Stimulated activated CD8-positive, alpha-beta memory T cell treated with anti-CD3 and anti-CD28 coated beads, Interleukin-2, amount 100 ng/mL, for 1 hour (primary cell): ENCODE results near the gene FAM241A.
"Not testable (repeated sequence)": the region's sequence is repeated elsewhere in the genome, so short reads cannot be mapped to it uniquely, and the experiment has no call there.

Experiments
- DNase-seq, 2 donors: peaks; one replicate each; pipeline ENCODE4 v3.0.0-alpha.2; 2020; ENCODE audit warnings: low read depth in 2 of 2

The FAM241A gene

GRCh38 chr4:112138538-112138937 lies 6.7 kb upstream of the FAM241A start:
- no peak for DNase-seq

- no peak for DNase-seq
Observed at GRCh38 chr4:112140536-112140935, 4.7 kb upstream of the FAM241A start.

- DNase-seq: no peak
Observed at GRCh38 chr4:112141366-112142138, 3.7 kb upstream of the FAM241A start.

- no peak for DNase-seq
Observed at GRCh38 chr4:112142182-112142581, 3.1 kb upstream of the FAM241A start.

GRCh38 chr4:112143781-112144180 lies 1.5 kb upstream of the FAM241A start:
- no peak for DNase-seq

- no peak for DNase-seq
Observed at GRCh38 chr4:112144546-112145325, 518 bp upstream of the FAM241A start.

- DNase-seq: peak; percentile 35 to 42
Observed at GRCh38 chr4:112145790-112146501, 692 bp downstream of the FAM241A start.

GRCh38 chr4:112146502-112146813 lies 1.2 kb downstream of the FAM241A start:
- DNase-seq: no peak

- no peak for DNase-seq
Observed at GRCh38 chr4:112147697-112148096, 2.4 kb downstream of the FAM241A start.

- DNase-seq: no peak
Observed at GRCh38 chr4:112150920-112151319, 5.7 kb downstream of the FAM241A start.

GRCh38 chr4:112152521-112152920 lies 7.3 kb downstream of the FAM241A start:
- DNase-seq: no peak

GRCh38 chr4:112153211-112153791 lies 8.0 kb downstream of the FAM241A start:
- no peak for DNase-seq

- no peak for DNase-seq
Observed at GRCh38 chr4:112156112-112156511, 10.9 kb downstream of the FAM241A start.

GRCh38 chr4:112156553-112156952 lies 11.3 kb downstream of the FAM241A start:
- DNase-seq: no peak

GRCh38 chr4:112163706-112164105 lies 18.5 kb downstream of the FAM241A start:
- not testable (repeated sequence) for DNase-seq

- DNase-seq: no peak
Observed at GRCh38 chr4:112167794-112168193, 22.5 kb downstream of the FAM241A start.

- DNase-seq: no peak
Observed at GRCh38 chr4:112168719-112169500, 23.7 kb downstream of the FAM241A start.

- DNase-seq: no peak
Observed at GRCh38 chr4:112170451-112170993, 25.3 kb downstream of the FAM241A start.

- not testable (repeated sequence) for DNase-seq
Observed at GRCh38 chr4:112171051-112171763, 26.0 kb downstream of the FAM241A start.

- DNase-seq: no peak
Observed at GRCh38 chr4:112172180-112172579, 26.9 kb downstream of the FAM241A start.
